ENCODE measurements around the gene CDH22.

CDH22 gene

GRCh38 chr20:46341074-46342009, 33.0 kb upstream of the CDH22 start:
- TF ChIP-seq EP300 (IDR thresholded peaks at IDR 0.05; ENCODE audit: borderline replicate concordance) (no peak), CREB1 (IDR thresholded peaks at IDR 0.05; ENCODE audit: low read depth) (no peak), RAD21 (IDR thresholded peaks at IDR 0.05; ENCODE audit: low read depth) (no peak)

GRCh38 chr20:46339037-46339436, 30.7 kb upstream of the CDH22 start:
- TF ChIP-seq YY1 (IDR thresholded peaks at IDR 0.05; ENCODE audit: low read depth), result no peak
- no peak for TF ChIP-seq EP300 (IDR thresholded peaks at IDR 0.05; ENCODE audit: borderline replicate concordance)
- TF ChIP-seq CREB1 (IDR thresholded peaks at IDR 0.05; ENCODE audit: low read depth), result no peak
- no peak for TF ChIP-seq EGR1 (IDR thresholded peaks at IDR 0.05)
- TF ChIP-seq CEBPB (IDR thresholded peaks at IDR 0.05), result no peak
- no peak for TF ChIP-seq TAF1 (IDR thresholded peaks at IDR 0.05; ENCODE audit: low read depth)
- TF ChIP-seq MAX (IDR thresholded peaks at IDR 0.05), result no peak
- no peak for TF ChIP-seq TCF12 (IDR thresholded peaks at IDR 0.05; ENCODE audit: low read depth)
- TF ChIP-seq ZBTB7A (IDR thresholded peaks at IDR 0.05; ENCODE audit: low read depth), result no peak
- TF ChIP-seq NFIC (IDR thresholded peaks at IDR 0.05), result no peak
- no peak for TF ChIP-seq TEAD4 (IDR thresholded peaks at IDR 0.05)
- TF ChIP-seq RAD21 (IDR thresholded peaks at IDR 0.05; ENCODE audit: low read depth), result no peak
- no peak for TF ChIP-seq USF1 (IDR thresholded peaks at IDR 0.05)
- no peak for TF ChIP-seq FOXM1 (IDR thresholded peaks at IDR 0.05; ENCODE audit: borderline replicate concordance, low read depth)
- TF ChIP-seq REST (IDR thresholded peaks at IDR 0.05; ENCODE audit: low read depth), result no peak

- TF ChIP-seq USF1 (IDR thresholded peaks at IDR 0.05), result no peak
- TF ChIP-seq EGR1 (IDR thresholded peaks at IDR 0.05), result no peak
- TF ChIP-seq YY1 (IDR thresholded peaks at IDR 0.05; ENCODE audit: low read depth), result no peak
- TF ChIP-seq TAF1 (IDR thresholded peaks at IDR 0.05; ENCODE audit: low read depth), result no peak
- no peak for TF ChIP-seq CREB1 (IDR thresholded peaks at IDR 0.05; ENCODE audit: low read depth)
- TF ChIP-seq NFIC (IDR thresholded peaks at IDR 0.05), result no peak
- TF ChIP-seq ZBTB7A (IDR thresholded peaks at IDR 0.05; ENCODE audit: low read depth), result no peak
- no peak for TF ChIP-seq REST (IDR thresholded peaks at IDR 0.05; ENCODE audit: low read depth)
- TF ChIP-seq RAD21 (IDR thresholded peaks at IDR 0.05; ENCODE audit: low read depth), result no peak
- TF ChIP-seq FOXM1 (IDR thresholded peaks at IDR 0.05; ENCODE audit: borderline replicate concordance, low read depth), result no peak
- no peak for TF ChIP-seq TCF12 (IDR thresholded peaks at IDR 0.05; ENCODE audit: low read depth)
- TF ChIP-seq EP300 (IDR thresholded peaks at IDR 0.05; ENCODE audit: borderline replicate concordance), result no peak
- TF ChIP-seq TEAD4 (IDR thresholded peaks at IDR 0.05), result no peak
- TF ChIP-seq MAX (IDR thresholded peaks at IDR 0.05), result no peak
- TF ChIP-seq CEBPB (IDR thresholded peaks at IDR 0.05), result no peak
These were observed 28.4 kb upstream of the CDH22 start for GRCh38 chr20:46336735-46337134.

- TF ChIP-seq FOXM1 (IDR thresholded peaks at IDR 0.05; ENCODE audit: borderline replicate concordance, low read depth) (no peak), USF1 (IDR thresholded peaks at IDR 0.05) (no peak), EP300 (IDR thresholded peaks at IDR 0.05; ENCODE audit: borderline replicate concordance) (no peak), MAX (IDR thresholded peaks at IDR 0.05) (no peak), ZBTB7A (IDR thresholded peaks at IDR 0.05; ENCODE audit: low read depth) (no peak), CEBPB (IDR thresholded peaks at IDR 0.05) (no peak), YY1 (IDR thresholded peaks at IDR 0.05; ENCODE audit: low read depth) (no peak)
These were observed 26.1 kb upstream of the CDH22 start for GRCh38 chr20:46334303-46334904.
